ENCODE data around the gene RTN4RL2. TPM values are rescaled to one million over a fixed set of nuclear protein-coding genes. Genes with fewer than 3 reads are reported as not detected.

The RTN4RL2 gene
- total and polyA plus RNA-seq, 12 donors: 0.33 to 1.5 (median 0.90) TPM

DNA sequence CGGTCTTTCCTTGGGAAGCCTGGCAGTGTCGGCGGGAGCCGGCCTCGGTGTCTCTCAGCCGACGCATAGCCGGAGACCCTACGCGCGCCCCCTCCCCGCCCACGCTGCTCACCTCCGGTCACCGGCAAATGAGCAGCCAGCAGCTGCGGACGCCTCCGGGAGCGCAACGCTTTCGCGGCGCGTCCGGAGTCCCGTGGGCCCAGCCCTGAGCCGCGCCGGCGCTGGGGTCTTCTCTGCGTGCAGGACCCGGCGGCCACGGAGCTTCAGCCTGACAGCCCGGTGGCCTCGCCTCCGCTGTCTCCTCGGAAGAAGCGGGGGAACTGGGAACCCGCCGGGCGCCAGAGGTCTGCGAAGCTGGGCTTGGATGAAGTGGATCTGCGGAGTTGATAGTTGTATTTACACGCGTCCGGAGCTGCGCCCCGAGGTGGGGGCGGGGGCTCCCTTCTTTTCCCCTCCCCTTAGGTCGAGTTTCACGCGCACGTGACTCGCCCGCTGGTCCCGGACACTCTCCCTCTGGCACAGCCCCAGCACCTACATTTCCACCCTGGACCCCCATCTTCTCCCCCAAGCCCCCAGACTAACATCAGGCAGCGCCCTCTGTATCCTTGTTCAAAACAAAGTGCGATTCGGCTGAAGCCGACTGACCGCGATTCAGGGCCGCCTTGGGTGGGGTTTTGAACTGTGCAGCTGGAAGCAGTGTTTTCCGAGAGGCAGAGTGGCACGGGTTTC is 55.2 kb downstream of the RTN4RL2 start, which contains the start of gene SLC43A1:
Gene SLC43A1, minus strand, starts transcription at position 371 of the 729 bp plus-strand sequence. CDS start 1,591 bp downstream, outside the sequence.
- Histone ChIP-seq H3K27me3 (no peaks in the 10 kb centered on the region), H3K4me1 (peaks cover 0 to 21% (median 17%) of the 10 kb centered on the region in 9 donors), H3K4me3 (peak within 1 kb of the TSS; percentile 63 to 99 (median 92)), H3K27ac (peak within 1 kb of the TSS; percentile 23 to 77 (median 64)), H3K36me3 (peaks cover 0 to 4% (median 0%) of the 10 kb centered on the region in 9 donors), H3K9me3 (no peaks in the 10 kb centered on the region)
- TF ChIP-seq, protein P1, sequence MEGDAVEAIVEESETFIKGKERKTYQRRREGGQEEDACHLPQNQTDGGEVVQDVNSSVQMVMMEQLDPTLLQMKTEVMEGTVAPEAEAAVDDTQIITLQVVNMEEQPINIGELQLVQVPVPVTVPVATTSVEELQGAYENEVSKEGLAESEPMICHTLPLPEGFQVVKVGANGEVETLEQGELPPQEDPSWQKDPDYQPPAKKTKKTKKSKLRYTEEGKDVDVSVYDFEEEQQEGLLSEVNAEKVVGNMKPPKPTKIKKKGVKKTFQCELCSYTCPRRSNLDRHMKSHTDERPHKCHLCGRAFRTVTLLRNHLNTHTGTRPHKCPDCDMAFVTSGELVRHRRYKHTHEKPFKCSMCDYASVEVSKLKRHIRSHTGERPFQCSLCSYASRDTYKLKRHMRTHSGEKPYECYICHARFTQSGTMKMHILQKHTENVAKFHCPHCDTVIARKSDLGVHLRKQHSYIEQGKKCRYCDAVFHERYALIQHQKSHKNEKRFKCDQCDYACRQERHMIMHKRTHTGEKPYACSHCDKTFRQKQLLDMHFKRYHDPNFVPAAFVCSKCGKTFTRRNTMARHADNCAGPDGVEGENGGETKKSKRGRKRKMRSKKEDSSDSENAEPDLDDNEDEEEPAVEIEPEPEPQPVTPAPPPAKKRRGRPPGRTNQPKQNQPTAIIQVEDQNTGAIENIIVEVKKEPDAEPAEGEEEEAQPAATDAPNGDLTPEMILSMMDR (IDR thresholded peaks at IDR 0.05): peak in 2 of 9 donors; percentile 11 to 14
- 0 to 1% methylated on average over 66 of the region's 66 CpGs for WGBS, 2 donors
- ATAC-seq (peak; percentile 66 to 81 (median 78)), DNase-seq (peak; percentile 54 to 70)
- intact Hi-C loops (cut with DNase I): loop anchor here in 2 of 10 donors (1.0 to 2.0 kb wide), 2 partner anchors 16 to 17 kb away; no protein-coding TSS in a partner anchor

DNA sequence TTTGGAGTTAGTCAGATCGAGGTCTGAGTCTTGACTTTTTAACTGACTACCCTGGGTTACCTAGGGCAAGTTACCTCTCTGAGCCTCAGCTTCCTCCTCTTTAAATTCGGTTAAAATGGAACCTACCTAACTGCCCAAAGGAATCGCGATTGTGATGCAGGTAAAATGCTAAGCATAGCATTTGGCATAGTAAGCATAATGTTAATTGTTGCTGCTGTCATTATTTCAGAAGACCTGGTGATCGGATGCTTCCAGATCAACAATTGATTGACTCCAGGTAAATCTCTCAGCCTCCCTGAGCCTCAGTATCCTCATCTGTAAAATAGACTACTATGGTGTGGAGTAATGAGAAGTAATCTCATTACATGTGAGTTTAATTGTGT is 55.7 kb downstream of the RTN4RL2 start:
- 26 to 34% methylated on average over 5 of the region's 5 CpGs for WGBS, 2 donors
- TF ChIP-seq, protein P1 (IDR thresholded peaks at IDR 0.05): no peak
- H3K27ac ChIP-seq: peak overlapping the region in 6 of 10 donors; percentile 58 to 77 (median 68)
- intact Hi-C loops (cut with DNase I): no loop called here
- DNase-seq: no peak
- peaks cover 0 to 21% (median 17%) of the 10 kb centered on the region in 9 donors for H3K4me1 ChIP-seq
- no peaks in the 10 kb centered on the region for H3K9me3 ChIP-seq
- H3K27me3 ChIP-seq: no peaks in the 10 kb centered on the region
- H3K4me3 ChIP-seq: peak overlapping the region in 9 of 10 donors; percentile 63 to 99 (median 92)
- peaks cover 0 to 4% (median 0%) of the 10 kb centered on the region in 9 donors for H3K36me3 ChIP-seq
- ATAC-seq: no peak

DNA sequence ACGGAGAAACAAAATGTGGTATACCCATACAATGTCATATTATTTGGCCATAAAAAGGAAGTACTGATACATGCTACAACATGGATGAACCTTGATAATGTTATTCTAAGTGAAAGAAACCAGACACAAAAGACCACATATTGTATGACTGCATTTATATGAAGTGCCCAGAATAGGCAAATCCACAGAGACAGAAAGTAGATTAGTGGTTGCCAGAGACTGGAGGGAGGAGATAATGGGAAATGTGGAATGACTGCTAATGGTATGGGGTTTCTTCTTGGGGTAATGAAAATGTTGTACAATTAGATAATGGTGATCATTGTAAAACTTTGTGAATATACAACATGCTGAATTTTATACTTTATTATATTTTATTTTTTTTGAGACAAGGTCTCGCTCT is 60.8 kb downstream of the RTN4RL2 start:
- DNase-seq: no peak
- TF ChIP-seq, protein P1 (IDR thresholded peaks at IDR 0.05): no peak
- H3K27ac ChIP-seq: no peak overlapping the region
- H3K9me3 ChIP-seq: no peaks in the 10 kb centered on the region
- no peak overlapping the region for H3K4me3 ChIP-seq
- no peak for ATAC-seq
- peaks cover 0 to 7% (median 2%) of the 10 kb centered on the region in 9 donors for H3K4me1 ChIP-seq
- peaks cover 0 to 9% (median 0%) of the 10 kb centered on the region in 9 donors for H3K36me3 ChIP-seq
- 87 to 88% methylated on average over 2 of the region's 2 CpGs for WGBS, 2 donors
- H3K27me3 ChIP-seq: no peaks in the 10 kb centered on the region
- intact Hi-C loops (cut with DNase I): loop anchor here in 1 of 10 donors (10.0 kb wide), 1 partner anchor 176 kb away; no protein-coding TSS in a partner anchor

DNA sequence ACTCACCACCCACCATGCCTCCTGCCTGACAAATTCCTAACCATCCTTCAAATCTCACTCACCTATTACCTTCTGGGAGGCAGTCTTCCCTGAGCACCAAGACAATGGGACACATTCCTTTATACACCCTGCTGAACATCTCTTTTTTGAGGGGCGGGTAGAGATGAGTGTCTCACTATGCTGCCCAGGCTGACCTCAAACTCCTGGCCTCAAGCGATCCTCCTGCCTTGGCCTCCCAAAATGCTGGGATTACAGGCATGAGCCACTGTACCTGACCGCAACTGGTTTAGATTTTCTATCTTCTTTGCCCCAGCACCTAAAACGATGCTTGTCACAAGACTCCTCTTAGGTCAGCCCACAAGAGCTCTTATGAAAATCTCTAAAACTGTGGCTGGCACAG is 63.1 kb downstream of the RTN4RL2 start:
- 92 to 94% methylated on average over 4 of the region's 4 CpGs for WGBS, 2 donors
- intact Hi-C loops (cut with DNase I): loop anchor here in 1 of 10 donors (10.0 kb wide), 1 partner anchor 179 kb away; no protein-coding TSS in a partner anchor
- peaks cover 0 to 6% (median 0%) of the 10 kb centered on the region in 9 donors for H3K4me1 ChIP-seq
- ATAC-seq: no peak
- DNase-seq: no peak
- TF ChIP-seq, protein P1 (IDR thresholded peaks at IDR 0.05): no peak
- H3K9me3 ChIP-seq: no peaks in the 10 kb centered on the region
- H3K36me3 ChIP-seq: peaks cover 0 to 20% (median 4%) of the 10 kb centered on the region in 9 donors
- no peak overlapping the region for H3K27ac ChIP-seq
- no peak overlapping the region for H3K4me3 ChIP-seq
- H3K27me3 ChIP-seq: no peaks in the 10 kb centered on the region

Other genes starting within 250 kb of the RTN4RL2 start
- 10 to 100 TPM in 7 of 10 donors, 1 to 10 TPM in 3; 7.5 to 39.3 (median 13.9) TPM for gene APLNR, start 223.3 kb upstream of the RTN4RL2 start, total RNA-seq
- gene APLNR, start 223.3 kb upstream of the RTN4RL2 start, polyA plus RNA-seq: 1 to 10 TPM; 2.0 to 7.2 TPM
- gene TNKS1BP1, start 135.6 kb upstream of the RTN4RL2 start, total RNA-seq: 10 to 100 TPM; 19.9 to 53.8 (median 34.3) TPM
- gene TNKS1BP1, start 135.6 kb upstream of the RTN4RL2 start, polyA plus RNA-seq: 100 to 1,000 TPM in 1 of 2 donors, 10 to 100 TPM in 1; 39.6 to 118 TPM
- gene SSRP1, start 124.6 kb upstream of the RTN4RL2 start, total RNA-seq: 10 to 100 TPM; 30.5 to 44.9 (median 35.4) TPM
- 10 to 100 TPM; 22.6 to 73.2 TPM for gene SSRP1, start 124.6 kb upstream of the RTN4RL2 start, polyA plus RNA-seq
- gene P2RX3, start 122.2 kb upstream of the RTN4RL2 start, total RNA-seq: 1 to 10 TPM in 7 of 10 donors, under 1 TPM in 3; 0.32 to 5.1 (median 1.5) TPM
- under 1 TPM; 0.42 to 0.66 TPM for gene P2RX3, start 122.2 kb upstream of the RTN4RL2 start, polyA plus RNA-seq
- not detected for gene PRG3, start 79.4 kb upstream of the RTN4RL2 start, total RNA-seq
- gene PRG3, start 79.4 kb upstream of the RTN4RL2 start, polyA plus RNA-seq: not detected
- gene PRG2, start 69.9 kb upstream of the RTN4RL2 start, total RNA-seq: under 1 TPM in 1 of 10 donors, not detected in 9; 0.49 TPM
- gene PRG2, start 69.9 kb upstream of the RTN4RL2 start, polyA plus RNA-seq: not detected
- 10 to 100 TPM; 12.1 to 36.2 (median 19.8) TPM for gene SLC43A3, start 33.4 kb upstream of the RTN4RL2 start, total RNA-seq
- 10 to 100 TPM; 16.6 to 24.7 TPM for gene SLC43A3, start 33.4 kb upstream of the RTN4RL2 start, polyA plus RNA-seq
- 1 to 10 TPM; 3.4 to 8.9 (median 4.7) TPM for gene SLC43A1, start 55.2 kb downstream of the RTN4RL2 start, total RNA-seq
- gene SLC43A1, start 55.2 kb downstream of the RTN4RL2 start, polyA plus RNA-seq: 10 to 100 TPM in 1 of 2 donors, 1 to 10 TPM in 1; 6.7 to 16.5 TPM
- gene TIMM10, start 70.2 kb downstream of the RTN4RL2 start, total RNA-seq: 10 to 100 TPM; 38.0 to 76.6 (median 51.5) TPM
- gene TIMM10, start 70.2 kb downstream of the RTN4RL2 start, polyA plus RNA-seq: 100 to 1,000 TPM in 1 of 2 donors, 10 to 100 TPM in 1; 22.9 to 163 TPM
- not detected for gene SMTNL1, start 77.1 kb downstream of the RTN4RL2 start, total RNA-seq
- not detected for gene SMTNL1, start 77.1 kb downstream of the RTN4RL2 start, polyA plus RNA-seq
- 100 to 1,000 TPM in 1 of 10 donors, 10 to 100 TPM in 8, 1 to 10 TPM in 1; 9.7 to 156 (median 17.7) TPM for gene UBE2L6, start 107.1 kb downstream of the RTN4RL2 start, total RNA-seq
- 10 to 100 TPM; 14.1 to 19.3 TPM for gene UBE2L6, start 107.1 kb downstream of the RTN4RL2 start, polyA plus RNA-seq
- 100 to 1,000 TPM in 4 of 10 donors, 10 to 100 TPM in 6; 39.8 to 197 (median 71.6) TPM for gene SERPING1, start 137.2 kb downstream of the RTN4RL2 start, total RNA-seq
- 100 to 1,000 TPM; 167 to 184 TPM for gene SERPING1, start 137.2 kb downstream of the RTN4RL2 start, polyA plus RNA-seq
- gene YPEL4, start 189.4 kb downstream of the RTN4RL2 start, total RNA-seq: 1 to 10 TPM in 2 of 10 donors, under 1 TPM in 7, not detected in 1; 0.17 to 1.1 (median 0.55) TPM
- 1 to 10 TPM in 1 of 2 donors, under 1 TPM in 1; 0.43 to 3.4 TPM for gene YPEL4, start 189.4 kb downstream of the RTN4RL2 start, polyA plus RNA-seq
- gene CLP1, start 197.2 kb downstream of the RTN4RL2 start, total RNA-seq: 1 to 10 TPM; 4.0 to 9.0 (median 7.1) TPM
- 1 to 10 TPM; 2.9 to 9.0 TPM for gene CLP1, start 197.2 kb downstream of the RTN4RL2 start, polyA plus RNA-seq
- 10 to 100 TPM; 32.6 to 56.5 (median 41.6) TPM for gene ZDHHC5, start 207.6 kb downstream of the RTN4RL2 start, total RNA-seq
- gene ZDHHC5, start 207.6 kb downstream of the RTN4RL2 start, polyA plus RNA-seq: 10 to 100 TPM; 22.3 to 31.6 TPM

Measured in heart right ventricle (tissue), 16 donors.